Epithelial cell of esophagus (primary cell): Measurements from ENCODE around the gene ERC2.
A peak's percentile ranks its signal among the peaks of the same experiment; 100 is the strongest.
"Not testable (repeated sequence)": the region's sequence is repeated elsewhere in the genome, so short reads cannot be mapped to it uniquely, and the experiment has no call there.

Source experiments
- DNase-seq: peaks from one replicate; pipeline ENCODE4 v3.0.0; 2010; ENCODE audit warnings: low read depth
- H3K4me3 ChIP-seq: 2 replicates; pipeline ENCODE4 v1.5.1; 2011; ENCODE audit warnings: mild to moderate bottlenecking, low read length, control low read depth
- TF ChIP-seq, protein P1 (sequence below): IDR thresholded peaks from 2 replicates; pipeline ENCODE4 v1.5.1; 2011; ENCODE audit warnings: low read depth, mild to moderate bottlenecking, low read length, control low read depth, inconsistent platforms; ENCODE audit not compliant: insufficient read depth; ENCODE audit errors: missing control alignments

The ERC2 gene

DNA sequence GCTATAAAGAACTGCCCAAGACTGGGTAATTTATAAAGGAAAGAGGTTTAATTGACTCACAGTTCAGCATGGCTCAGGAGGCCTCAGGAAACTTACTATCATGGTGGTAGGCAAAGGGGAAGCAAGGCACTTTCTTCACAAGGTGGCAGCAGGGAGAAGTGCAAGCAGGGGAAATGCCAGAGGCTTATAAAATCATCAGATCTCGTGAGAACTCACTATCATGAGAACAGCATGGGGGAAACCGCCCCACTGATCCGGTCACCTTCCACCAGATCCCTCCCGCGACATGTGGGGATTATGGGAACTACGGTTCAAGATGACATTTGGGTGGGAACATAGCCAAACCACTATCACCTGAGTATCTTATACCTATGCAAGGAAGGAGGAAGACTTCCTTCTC, 963.2 kb downstream of the ERC2 start:
- TF ChIP-seq, protein P1, sequence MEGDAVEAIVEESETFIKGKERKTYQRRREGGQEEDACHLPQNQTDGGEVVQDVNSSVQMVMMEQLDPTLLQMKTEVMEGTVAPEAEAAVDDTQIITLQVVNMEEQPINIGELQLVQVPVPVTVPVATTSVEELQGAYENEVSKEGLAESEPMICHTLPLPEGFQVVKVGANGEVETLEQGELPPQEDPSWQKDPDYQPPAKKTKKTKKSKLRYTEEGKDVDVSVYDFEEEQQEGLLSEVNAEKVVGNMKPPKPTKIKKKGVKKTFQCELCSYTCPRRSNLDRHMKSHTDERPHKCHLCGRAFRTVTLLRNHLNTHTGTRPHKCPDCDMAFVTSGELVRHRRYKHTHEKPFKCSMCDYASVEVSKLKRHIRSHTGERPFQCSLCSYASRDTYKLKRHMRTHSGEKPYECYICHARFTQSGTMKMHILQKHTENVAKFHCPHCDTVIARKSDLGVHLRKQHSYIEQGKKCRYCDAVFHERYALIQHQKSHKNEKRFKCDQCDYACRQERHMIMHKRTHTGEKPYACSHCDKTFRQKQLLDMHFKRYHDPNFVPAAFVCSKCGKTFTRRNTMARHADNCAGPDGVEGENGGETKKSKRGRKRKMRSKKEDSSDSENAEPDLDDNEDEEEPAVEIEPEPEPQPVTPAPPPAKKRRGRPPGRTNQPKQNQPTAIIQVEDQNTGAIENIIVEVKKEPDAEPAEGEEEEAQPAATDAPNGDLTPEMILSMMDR: peak; percentile 40
- not testable (repeated sequence) for H3K4me3 ChIP-seq, DNase-seq

DNA sequence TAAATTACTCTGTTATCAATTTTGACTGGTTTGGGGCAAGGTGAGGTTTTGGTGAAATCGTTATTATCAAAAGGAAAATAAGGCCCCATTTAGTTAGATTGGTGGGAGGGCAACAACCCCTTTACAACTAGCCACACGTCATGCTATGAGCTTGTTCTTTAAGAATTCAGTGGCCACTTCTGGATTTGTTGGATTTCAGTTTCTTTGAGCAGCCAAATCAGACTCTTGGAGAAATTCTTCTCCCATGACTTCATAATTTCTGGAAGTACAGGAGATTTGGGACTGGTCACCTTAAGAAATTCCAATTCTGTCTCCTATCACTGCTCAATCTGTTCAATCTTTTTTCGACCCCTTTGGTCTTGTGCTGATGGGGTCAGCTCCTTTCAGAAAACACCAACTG, 966.4 kb downstream of the ERC2 start:
- DNase-seq: no peak
- TF ChIP-seq, protein P1: no peak
- H3K4me3 ChIP-seq: no peak overlapping the region

DNA sequence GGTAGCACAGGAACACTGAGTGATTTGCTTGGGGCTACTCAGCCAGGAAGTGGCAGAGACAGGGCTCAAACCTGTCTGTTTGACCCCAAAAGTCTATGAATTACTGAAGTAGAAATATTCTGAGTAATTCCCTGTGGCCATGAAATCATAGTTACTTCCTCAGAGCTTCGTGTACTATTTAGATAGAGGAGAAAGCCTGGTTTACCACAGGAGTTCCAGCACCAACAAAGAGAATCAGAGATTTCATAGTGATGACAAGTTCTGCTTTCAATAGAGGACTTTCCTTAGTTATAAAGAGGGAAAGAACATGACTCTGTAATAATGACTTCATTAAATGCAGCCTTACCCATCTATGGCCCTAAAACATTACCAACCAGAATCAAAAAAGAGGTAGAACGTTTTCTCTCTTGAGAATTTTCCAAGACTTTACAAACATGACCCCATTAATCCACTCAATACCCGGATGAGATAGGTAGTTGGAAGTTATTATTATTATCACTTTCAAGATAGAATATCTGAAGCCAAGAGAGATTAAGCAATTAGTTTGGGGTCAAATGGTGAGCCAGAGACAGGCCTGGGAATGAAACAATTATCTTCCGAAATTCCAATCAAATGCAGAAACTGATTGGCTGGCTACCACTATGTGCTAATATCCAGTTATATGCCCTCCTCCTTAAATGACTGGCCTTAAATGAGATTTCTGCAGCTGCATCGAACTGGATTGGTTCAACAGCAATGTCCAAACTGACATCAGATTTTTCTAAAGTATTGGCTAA, 967.5 kb downstream of the ERC2 start:
- no peak overlapping the region for H3K4me3 ChIP-seq
- DNase-seq: no peak
- TF ChIP-seq, protein P1: no peak

DNA sequence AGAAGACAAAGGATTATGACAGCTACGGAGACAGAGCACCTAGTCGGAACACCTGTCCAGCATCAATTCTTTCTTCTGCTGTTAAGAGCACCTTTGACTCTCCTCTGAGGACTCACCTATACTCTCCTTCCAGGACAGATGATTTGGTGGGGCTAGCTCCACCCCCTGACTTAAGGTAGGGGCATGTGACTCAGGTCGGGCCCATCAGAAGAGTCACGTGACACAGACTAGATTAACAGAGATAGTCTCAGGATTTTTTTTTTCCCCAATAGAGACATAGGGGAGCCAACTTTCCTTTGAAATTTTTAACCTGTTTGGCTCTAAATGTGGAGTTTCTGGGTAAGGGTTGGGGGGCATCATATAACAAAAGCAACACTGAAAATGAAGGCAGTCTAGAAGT, 969.7 kb downstream of the ERC2 start:
- no peak overlapping the region for H3K4me3 ChIP-seq
- DNase-seq: no peak
- TF ChIP-seq, protein P1: no peak

DNA sequence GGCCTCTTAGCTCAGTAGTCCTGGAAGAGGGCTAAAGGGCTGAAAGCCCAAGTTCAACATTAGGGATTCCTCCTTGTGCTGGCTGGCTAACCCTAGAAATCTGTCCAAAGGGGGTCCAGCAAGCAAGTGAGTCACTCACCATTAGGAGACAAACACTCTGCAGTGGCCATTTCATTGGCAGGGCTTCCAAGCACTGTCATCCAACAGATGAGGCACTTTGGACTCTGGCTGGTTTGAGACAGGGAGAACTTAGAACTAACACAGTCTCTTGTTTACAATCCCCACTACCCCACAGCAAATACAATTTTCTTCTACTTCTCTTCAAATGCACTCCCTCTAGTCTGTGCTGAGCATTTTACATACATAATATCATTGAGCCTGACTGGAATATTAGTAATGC, 971.0 kb downstream of the ERC2 start:
- TF ChIP-seq, protein P1: no peak
- H3K4me3 ChIP-seq: no peak overlapping the region
- DNase-seq: no peak

DNA sequence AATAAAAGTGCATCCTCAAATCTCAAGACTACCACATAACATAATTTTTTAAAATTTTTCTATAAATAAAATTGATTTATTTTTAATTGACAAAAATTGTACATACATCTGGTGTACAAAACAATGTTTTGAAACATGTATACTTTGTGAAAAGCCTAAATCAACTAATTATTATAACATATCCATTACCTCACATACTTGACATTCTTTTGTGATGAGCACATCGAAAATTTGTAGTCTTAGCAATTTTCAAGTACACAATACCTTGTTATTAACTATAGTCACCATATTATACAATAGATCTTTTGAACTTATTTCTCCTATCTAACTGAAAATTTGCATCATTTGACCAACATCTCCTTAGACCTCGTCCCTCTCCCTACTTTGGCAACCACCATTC, 973.3 kb downstream of the ERC2 start:
- TF ChIP-seq, protein P1: no peak
- no peak overlapping the region for H3K4me3 ChIP-seq
- DNase-seq: no peak

DNA sequence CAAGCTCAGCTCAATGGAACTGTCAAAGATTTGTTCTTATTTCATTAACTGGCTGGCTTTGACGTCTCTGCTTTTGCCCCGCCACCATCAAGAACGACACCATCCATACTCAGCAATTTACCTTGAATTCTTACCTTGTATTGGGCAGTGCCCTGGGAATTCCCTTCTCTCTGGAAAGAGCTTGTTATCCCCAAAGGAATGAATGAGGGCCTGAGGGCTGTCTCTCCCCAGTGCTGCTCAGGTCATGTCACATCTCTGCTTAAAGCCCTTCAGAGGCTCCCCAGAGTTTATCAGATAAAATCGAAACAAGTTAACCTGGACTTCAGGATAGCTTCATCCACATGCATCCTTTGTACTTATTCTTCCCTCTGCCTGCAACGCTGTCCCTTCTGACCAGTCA, 975.3 kb downstream of the ERC2 start:
- no peak for DNase-seq
- no peak overlapping the region for H3K4me3 ChIP-seq
- TF ChIP-seq, protein P1: no peak
